SK-N-DZ (cell line): ENCODE data around the gene SNX22.

Experiments used
- DNase-seq: peaks from one replicate; pipeline ENCODE4 v3.0.0-alpha.2; 2015; ENCODE audit warnings: low spot score
- small RNA-seq, 2 experiments: library from RNA; depleted of rRNA; stranded (forward); fragments of <200 nt; gene quantifications; one replicate each; pipeline ENCODE3, GENCODE V24; 2014

SNX22 gene

DNA sequence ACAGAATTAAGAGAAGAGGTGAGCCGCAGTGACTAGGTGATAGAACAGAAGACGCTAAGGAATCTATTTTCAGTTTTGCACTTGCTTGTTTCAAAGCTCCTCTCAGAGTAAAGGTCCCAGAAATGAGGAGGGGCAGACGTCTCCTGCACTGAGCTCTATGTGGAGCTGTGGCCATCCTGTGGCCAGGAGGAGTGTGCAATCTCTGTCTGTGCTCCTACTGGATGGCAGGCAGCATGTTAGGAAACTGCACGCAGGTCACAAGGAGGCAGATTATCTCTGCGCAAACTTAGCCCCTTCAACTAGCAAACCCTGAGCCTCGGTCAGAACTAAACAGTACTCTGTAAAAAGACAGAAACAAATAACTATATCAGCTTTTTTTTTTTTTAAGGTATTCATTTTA lies 42.4 kb downstream of the SNX22 start:
- no peak for DNase-seq

DNA sequence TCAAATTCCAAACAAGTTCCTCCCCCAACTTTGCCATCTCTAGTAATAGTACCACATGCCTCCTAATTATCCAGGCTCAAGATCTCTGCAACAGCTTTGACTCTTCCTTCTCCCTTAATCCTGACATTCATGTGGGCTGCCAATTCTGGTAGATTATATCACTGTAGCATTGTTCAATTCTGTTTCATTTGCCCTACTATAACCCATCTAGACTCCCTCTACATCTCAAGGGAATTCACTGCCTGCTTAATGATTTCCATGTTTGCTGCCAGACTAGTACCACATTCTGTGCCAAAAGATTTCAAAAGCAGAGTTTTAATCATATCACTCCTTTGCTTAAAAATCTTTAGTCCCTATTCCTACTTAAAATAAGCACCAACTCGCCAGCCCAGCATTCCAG lies 45.9 kb downstream of the SNX22 start:
- DNase-seq: no peak

DNA sequence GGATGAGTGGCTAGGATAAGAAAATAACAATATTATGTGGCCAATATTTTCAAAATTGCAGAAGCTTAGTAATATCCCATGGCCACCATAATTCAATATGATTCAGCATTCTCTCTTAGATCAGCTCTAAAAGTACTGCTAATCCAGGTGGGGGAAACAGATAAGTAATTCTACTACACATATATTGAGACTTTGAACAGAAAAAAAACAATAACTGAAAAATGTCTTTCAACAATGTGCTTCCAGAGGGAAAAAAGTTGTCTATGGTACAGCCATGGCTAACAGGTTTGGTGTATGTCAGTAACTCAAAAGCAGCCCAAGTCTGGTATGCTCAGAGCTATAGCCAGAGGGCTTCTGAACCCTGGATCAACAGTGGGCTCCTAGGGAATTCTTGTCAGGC lies 53.7 kb downstream of the SNX22 start:
- DNase-seq: no peak

Small RNAs within 50 kb of the gene (small RNA-seq; reads per million reads assigned to genes)
- gene RF00019: 0 reads per million in 2 experiments
